SU-DHL-6 (cell line): ENCODE measurements around the gene CD38.

Source experiments
- H2AFZ ChIP-seq: fragments of 200-600 bp; sonication (generic); 2 replicates; pipeline ENCODE4 v1.6.1; 2014; ENCODE audit warnings: low read depth, mild to moderate bottlenecking, moderate library complexity, mixed read lengths, antibody characterized with exemption, low read length; ENCODE audit not compliant: severe bottlenecking
- H3F3A ChIP-seq: fragments of 200-600 bp; shearing (Covaris generic); 2 replicates; pipeline ENCODE4 v1.6.0; 2016; ENCODE audit warnings: antibody characterized with exemption, mild to moderate bottlenecking; ENCODE audit not compliant: insufficient read depth
- H3K27ac ChIP-seq: fragments of 200-600 bp; sonication (generic); 2 replicates; pipeline ENCODE4 v1.5.1; 2016; ENCODE audit warnings: low read depth, mild to moderate bottlenecking, low read length, moderate library complexity, mixed read lengths
- H3K27me3 ChIP-seq: fragments of 200-600 bp; sonication (generic), shearing (Covaris generic); 2 replicates; pipeline ENCODE4 v1.6.0; 2014; ENCODE audit warnings: mild to moderate bottlenecking, low read length
- H3K36me3 ChIP-seq: fragments of 200-600 bp; sonication (generic); 2 replicates; pipeline ENCODE4 v1.6.1; 2014; ENCODE audit warnings: mild to moderate bottlenecking, low read length, mixed read lengths
- H3K4me2 ChIP-seq: fragments of 300-600, 200-600 bp; shearing (Covaris generic), sonication (generic); 2 replicates; pipeline ENCODE4 v1.6.0; 2014; ENCODE audit warnings: low read length, low read depth, mild to moderate bottlenecking; ENCODE audit not compliant: poor library complexity, severe bottlenecking
- H3K4me3 ChIP-seq: fragments of 200-600 bp; sonication (generic); 2 replicates; pipeline ENCODE4 v1.5.1; 2014; ENCODE audit warnings: antibody characterized with exemption, low read length, mild to moderate bottlenecking, mixed read lengths; ENCODE audit not compliant: insufficient read depth, poor library complexity, severe bottlenecking
- H3K79me2 ChIP-seq: fragments of 200-600 bp; sonication (generic); 2 replicates; pipeline ENCODE4 v1.6.1; 2014; ENCODE audit warnings: mild to moderate bottlenecking, low read length, moderate library complexity; ENCODE audit not compliant: insufficient read depth
- H3K9ac ChIP-seq: fragments of 200-600 bp; sonication (generic); 2 replicates; pipeline ENCODE4 v1.7.0; 2014; ENCODE audit warnings: mild to moderate bottlenecking, low read length
- H3K9me2 ChIP-seq: fragments of 200-600 bp; sonication (generic); replicated peaks from 2 replicates; pipeline ENCODE4 v1.6.1; 2014; ENCODE audit warnings: low read length; ENCODE audit not compliant: insufficient read depth
- H3K9me3 ChIP-seq: fragments of 200-600 bp; sonication (generic); 2 replicates; pipeline ENCODE4 v1.6.1; 2014; ENCODE audit warnings: low read length, mixed read lengths; ENCODE audit not compliant: insufficient read depth
- H4K20me1 ChIP-seq: fragments of 200-600 bp; sonication (generic); 2 replicates; pipeline ENCODE4 v1.6.1; 2014; ENCODE audit warnings: low read depth, mild to moderate bottlenecking, antibody characterized with exemption, low read length, moderate library complexity, mixed read lengths
- CTCF ChIP-seq: fragments of 200-600 bp; sonication (generic); IDR thresholded peaks from one replicate; pipeline ENCODE4 v1.5.1; 2017; ENCODE audit warnings: antibody characterized with exemption, mild to moderate bottlenecking, low read length, moderate library complexity; ENCODE audit not compliant: insufficient read depth, poor library complexity, severe bottlenecking
- EZH2phosphoT487 ChIP-seq: fragments of 200-600 bp; sonication (generic), shearing (Covaris generic); conservative IDR thresholded peaks from 2 replicates; pipeline ENCODE4 v1.6.1; 2018; ENCODE audit warnings: mild to moderate bottlenecking, antibody characterized with exemption, low read length, moderate library complexity, mixed read lengths

CD38 gene

GRCh38 chr4:15765391-15765790 is 12.7 kb upstream of the CD38 start:
- H3K27ac ChIP-seq, result peak overlapping the region; percentile 76

GRCh38 chr4:15765910-15766697 is 12.0 kb upstream of the CD38 start:
- H3K9me2 ChIP-seq, result no peaks in the 10 kb centered on the region
- H3K27me3 ChIP-seq, result no peaks in the 10 kb centered on the region
- peak overlapping the region; percentile 20; the same call in 1 of the 2 replicates for H3K9ac ChIP-seq
- no peaks in the 10 kb centered on the region for H3K79me2 ChIP-seq
- H3K4me3 ChIP-seq, result no peak overlapping the region
- H4K20me1 ChIP-seq, result no peaks in the 10 kb centered on the region
- peaks cover 6% of the 10 kb centered on the region; the same call in 1 of the 2 replicates for H3F3A ChIP-seq
- H3K9me3 ChIP-seq, result no peaks in the 10 kb centered on the region
- H3K36me3 ChIP-seq, result 0 out of 2 replicates have a peak, but pooled peaks cover 3% of the 10 kb centered on the region
- H3K4me2 ChIP-seq, result peak overlapping the region; percentile 56
- TF ChIP-seq CTCF (no peak), EZH2phosphoT487 (no peak)
- H3K27ac ChIP-seq, result peak overlapping the region; percentile 76
- H2AFZ ChIP-seq, result peak overlapping the region; percentile 7

More at GRCh38 chr4:15765391-15765790, 12.7 kb upstream of the CD38 start:
- no peaks in the 10 kb centered on the region for H3K9me3 ChIP-seq
- H3K9ac ChIP-seq, result peak overlapping the region; percentile 20; the same call in 1 of the 2 replicates
- H2AFZ ChIP-seq, result no peak overlapping the region
- no peaks in the 10 kb centered on the region for H3K27me3 ChIP-seq
- no peak for TF ChIP-seq CTCF
- no peak for TF ChIP-seq EZH2phosphoT487
- H3K4me3 ChIP-seq, result no peak overlapping the region
- no peaks in the 10 kb centered on the region for H3K9me2 ChIP-seq
- 0 out of 2 replicates have a peak, but pooled peaks cover 3% of the 10 kb centered on the region for H3K36me3 ChIP-seq
- H3K79me2 ChIP-seq, result no peaks in the 10 kb centered on the region
- H3K4me2 ChIP-seq, result peak overlapping the region; percentile 56
- H3F3A ChIP-seq, result peaks cover 6% of the 10 kb centered on the region; the same call in 1 of the 2 replicates
- no peaks in the 10 kb centered on the region for H4K20me1 ChIP-seq

GRCh38 chr4:15766821-15767220 is 11.3 kb upstream of the CD38 start:
- no peak for TF ChIP-seq EZH2phosphoT487
- no peak for TF ChIP-seq CTCF
- peak overlapping the region; percentile 20; the same call in 1 of the 2 replicates for H3K9ac ChIP-seq
- peaks cover 6% of the 10 kb centered on the region; the same call in 1 of the 2 replicates for H3F3A ChIP-seq
- peak overlapping the region; percentile 56 for H3K4me2 ChIP-seq
- H3K27ac ChIP-seq, result peak overlapping the region; percentile 76
- H3K9me2 ChIP-seq, result no peaks in the 10 kb centered on the region
- 0 out of 2 replicates have a peak, but pooled peaks cover 3% of the 10 kb centered on the region for H3K36me3 ChIP-seq
- H4K20me1 ChIP-seq, result no peaks in the 10 kb centered on the region
- no peaks in the 10 kb centered on the region for H3K79me2 ChIP-seq
- no peak overlapping the region for H2AFZ ChIP-seq
- H3K27me3 ChIP-seq, result no peaks in the 10 kb centered on the region
- no peaks in the 10 kb centered on the region for H3K9me3 ChIP-seq
- H3K4me3 ChIP-seq, result no peak overlapping the region
